Activated CD4-positive, CD25-positive, alpha-beta regulatory T cell (primary cell): ENCODE data around the gene SENP2.

Experiments used
- DNase-seq, 4 experiments: peaks; one replicate each; lab custom pipeline; 2025; lab: John Stamatoyannopoulos, UW

Gene SENP2

GRCh38 chr3:185680231-185680630 lies 94.1 kb downstream of the SENP2 start:
- no peak for DNase-seq
